Duodenal mucosa (tissue), 2 donors: ENCODE measurements around the gene RALGPS1.

Experiments used
- H3K27ac ChIP-seq: one replicate; pipeline ENCODE4 v1.7.0; 2013; ENCODE audit warnings: low read depth, low read length
- H3K27me3 ChIP-seq, 2 donors: one replicate each; pipeline ENCODE4 v1.7.0; 2013; ENCODE audit warnings: low read length in 2 of 2, control low read depth in 1 of 2; ENCODE audit not compliant: insufficient read depth in 2 of 2, control insufficient read depth in 1 of 2
- H3K36me3 ChIP-seq, 2 donors: one replicate each; pipeline ENCODE4 v1.7.0; 2013; ENCODE audit warnings: low read length in 2 of 2, control low read depth in 1 of 2; ENCODE audit not compliant: insufficient read depth in 2 of 2, control insufficient read depth in 1 of 2
- H3K4me1 ChIP-seq, 2 donors: one replicate each; pipeline ENCODE4 v1.7.0; 2013; ENCODE audit warnings: low read length in 2 of 2, control low read depth in 1 of 2; ENCODE audit not compliant: insufficient read depth in 2 of 2, control insufficient read depth in 1 of 2
- H3K4me3 ChIP-seq, 2 donors: one replicate each; pipeline ENCODE4 v1.7.0; 2013; ENCODE audit warnings: low read length in 2 of 2, low read depth in 1 of 2
- H3K9ac ChIP-seq, 2 donors: one replicate each; pipeline ENCODE4 v1.7.0; 2013; ENCODE audit warnings: low read length in 2 of 2, low read depth in 1 of 2
- H3K9me3 ChIP-seq, 2 donors: one replicate each; pipeline ENCODE4 v1.7.0; 2013; ENCODE audit warnings: low read length in 2 of 2, control low read depth in 1 of 2; ENCODE audit not compliant: control insufficient read depth in 1 of 2

The RALGPS1 gene

DNA sequence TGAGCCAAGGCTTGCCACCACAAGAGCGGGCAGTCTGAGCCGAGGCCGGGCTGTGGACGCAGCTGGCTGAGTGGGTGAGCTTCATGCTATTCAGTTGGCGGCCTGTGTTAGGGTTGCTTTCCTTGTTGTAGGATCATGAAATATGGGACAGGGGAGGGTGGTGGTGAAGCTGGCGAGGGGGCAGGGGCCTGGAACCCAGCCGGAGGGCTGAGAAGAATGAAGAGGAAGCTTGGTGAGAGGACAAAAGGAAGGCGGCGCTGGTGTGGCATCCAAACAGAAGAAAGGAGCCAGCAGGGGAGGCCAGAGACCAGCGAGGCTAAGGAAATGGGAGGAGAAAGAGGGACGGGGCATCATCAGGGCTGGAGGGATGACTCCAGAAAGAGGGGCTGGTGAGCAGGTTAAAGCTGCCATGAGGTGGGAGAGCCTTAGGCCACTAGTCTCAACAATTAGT, 18.3 kb downstream of the RALGPS1 start:
- H3K9me3 ChIP-seq: no peaks in the 10 kb centered on the region
- peaks cover 0 to 9% of the 10 kb centered on the region in 2 donors for H3K36me3 ChIP-seq
- H3K27me3 ChIP-seq: no peaks in the 10 kb centered on the region

GRCh38 chr9:126933334-126933980, 18.9 kb downstream of the RALGPS1 start:
- no peak overlapping the region for H3K9ac ChIP-seq
- H3K9me3 ChIP-seq: no peaks in the 10 kb centered on the region
- no peak overlapping the region for H3K27ac ChIP-seq
- H3K27me3 ChIP-seq: no peaks in the 10 kb centered on the region
- H3K36me3 ChIP-seq: peaks cover 0 to 9% of the 10 kb centered on the region in 2 donors
- no peak overlapping the region for H3K4me3 ChIP-seq
- peaks cover 0 to 3% of the 10 kb centered on the region in 2 donors for H3K4me1 ChIP-seq

More for the DNA sequence above, 18.3 kb downstream of the RALGPS1 start:
- no peak overlapping the region for H3K9ac ChIP-seq
- H3K4me1 ChIP-seq: no peaks in the 10 kb centered on the region
- no peak overlapping the region for H3K4me3 ChIP-seq
- no peak overlapping the region for H3K27ac ChIP-seq

DNA sequence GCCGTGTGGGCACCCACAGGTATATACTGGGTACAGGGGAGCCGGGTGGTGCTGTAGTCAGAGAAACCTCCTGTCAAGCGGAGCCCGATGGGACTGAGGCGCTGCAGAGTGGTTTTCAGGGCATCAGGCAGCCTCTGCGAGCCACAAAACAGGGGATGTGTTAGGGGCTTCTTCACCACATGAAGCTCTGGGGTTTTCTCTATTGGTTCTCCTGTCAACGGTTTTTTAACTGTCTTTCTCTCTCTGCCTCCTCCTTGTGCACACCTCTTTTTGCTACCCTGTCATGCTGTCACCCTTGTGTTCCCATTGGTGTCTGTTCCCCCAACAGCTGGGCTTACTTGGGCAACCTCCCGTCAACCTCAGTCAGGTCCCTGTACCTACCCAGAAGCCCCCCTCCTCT, 19.9 kb downstream of the RALGPS1 start:
- no peak overlapping the region for H3K27ac ChIP-seq
- no peak overlapping the region for H3K9ac ChIP-seq
- no peaks in the 10 kb centered on the region for H3K9me3 ChIP-seq
- H3K4me3 ChIP-seq: no peak overlapping the region
- H3K36me3 ChIP-seq: peaks cover 0 to 9% of the 10 kb centered on the region in 2 donors
- peaks cover 9 to 13% of the 10 kb centered on the region in 2 donors for H3K4me1 ChIP-seq
- H3K27me3 ChIP-seq: no peaks in the 10 kb centered on the region

DNA sequence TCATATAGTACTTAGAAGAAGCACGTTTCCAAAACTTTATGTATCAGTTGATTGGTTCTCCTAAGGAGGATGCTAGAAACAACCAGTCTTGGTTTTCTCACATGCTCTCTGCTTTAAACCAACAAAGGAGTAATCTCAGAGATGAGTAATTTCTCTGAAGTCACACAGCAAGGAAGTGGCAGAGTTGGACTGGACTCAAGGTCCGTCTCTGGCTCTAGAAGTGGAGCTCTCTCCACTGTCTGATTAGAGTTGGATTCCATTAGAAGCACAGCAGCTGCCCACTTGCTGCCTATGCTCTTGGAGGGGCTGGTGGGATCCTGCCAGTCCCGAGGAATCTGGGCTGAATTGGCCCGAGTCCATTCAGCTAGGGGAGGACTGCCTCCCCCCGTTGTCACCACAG, 21.0 kb downstream of the RALGPS1 start:
- H3K27ac ChIP-seq: no peak overlapping the region
- H3K9ac ChIP-seq: no peak overlapping the region
- peaks cover 12 to 15% of the 10 kb centered on the region in 2 donors for H3K4me1 ChIP-seq

DNA sequence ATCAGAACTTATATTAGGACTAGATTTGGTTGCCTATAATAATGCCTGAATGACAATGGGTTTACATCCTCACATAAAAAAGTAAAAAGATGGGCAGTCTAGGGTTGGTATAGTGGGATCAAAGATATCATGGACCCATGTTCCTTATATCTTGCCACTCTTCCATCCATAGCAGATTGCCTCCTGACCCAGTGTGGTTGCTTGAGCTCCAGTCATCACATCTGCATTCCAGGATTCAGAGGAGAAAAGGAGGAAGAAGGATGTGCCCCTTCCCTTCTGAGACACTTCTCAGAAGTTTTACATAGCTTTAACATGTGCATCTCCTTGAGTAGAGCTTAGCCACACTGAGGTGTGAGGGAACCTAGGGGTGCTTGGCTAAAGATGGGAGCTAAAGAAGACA, 22.9 kb downstream of the RALGPS1 start:
- no peaks in the 10 kb centered on the region for H3K9me3 ChIP-seq
- H3K27ac ChIP-seq: no peak overlapping the region
- no peaks in the 10 kb centered on the region for H3K27me3 ChIP-seq
- no peak overlapping the region for H3K4me3 ChIP-seq
- peaks cover 0 to 4% of the 10 kb centered on the region in 2 donors for H3K36me3 ChIP-seq
- H3K9ac ChIP-seq: no peak overlapping the region
- H3K4me1 ChIP-seq: peaks cover 15% of the 10 kb centered on the region in 2 donors

More for the DNA sequence above, 21.0 kb downstream of the RALGPS1 start:
- Histone ChIP-seq H3K36me3 (peaks cover 0 to 9% of the 10 kb centered on the region in 2 donors), H3K4me3 (no peak overlapping the region), H3K27me3 (no peaks in the 10 kb centered on the region), H3K9me3 (no peaks in the 10 kb centered on the region)

DNA sequence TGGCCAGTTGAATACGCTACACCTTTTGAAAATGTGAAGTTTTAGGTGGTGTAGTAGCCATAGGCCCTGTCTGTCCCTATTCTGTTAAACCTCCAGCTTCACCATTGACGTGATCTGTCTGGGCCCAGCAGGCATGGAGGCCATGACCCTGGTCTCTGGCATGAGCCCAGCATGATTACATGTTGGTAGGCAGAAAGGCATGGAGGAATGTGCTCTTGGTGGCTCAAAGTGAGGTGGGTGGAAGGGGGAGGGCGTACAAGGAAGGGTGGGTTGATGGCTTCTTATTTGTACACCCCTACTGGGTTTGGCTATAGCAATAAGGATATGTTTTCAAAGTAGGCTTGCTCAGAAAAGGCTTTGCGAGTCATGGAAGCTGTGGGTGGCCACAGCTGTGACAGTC, 23.7 kb downstream of the RALGPS1 start:
- H3K27ac ChIP-seq: no peak overlapping the region
- H3K27me3 ChIP-seq: no peaks in the 10 kb centered on the region
- H3K4me1 ChIP-seq: peaks cover 15% of the 10 kb centered on the region in 2 donors
- no peaks in the 10 kb centered on the region for H3K9me3 ChIP-seq
- no peak overlapping the region for H3K4me3 ChIP-seq
- H3K36me3 ChIP-seq: peaks cover 0 to 4% of the 10 kb centered on the region in 2 donors
- H3K9ac ChIP-seq: no peak overlapping the region

- Histone ChIP-seq H3K4me1 (peaks cover 15% of the 10 kb centered on the region in 2 donors), H3K27me3 (no peaks in the 10 kb centered on the region), H3K36me3 (peaks cover 0 to 10% of the 10 kb centered on the region in 2 donors), H3K9me3 (no peaks in the 10 kb centered on the region), H3K9ac (peak overlapping the region in 1 of 2 donors; percentile 33), H3K27ac (peak overlapping the region; percentile 68), H3K4me3 (peak overlapping the region; percentile 25 to 46)
These were observed 25.2 kb downstream of the RALGPS1 start for GRCh38 chr9:126939821-126940221.

GRCh38 chr9:126942399-126942798, 27.8 kb downstream of the RALGPS1 start:
- Histone ChIP-seq H3K4me3 (no peak overlapping the region), H3K36me3 (peaks cover 0 to 6% of the 10 kb centered on the region in 2 donors), H3K27ac (no peak overlapping the region), H3K27me3 (no peaks in the 10 kb centered on the region), H3K9ac (no peak overlapping the region), H3K9me3 (no peaks in the 10 kb centered on the region), H3K4me1 (peaks cover 15% of the 10 kb centered on the region in 2 donors)

GRCh38 chr9:126945682-126946081, 31.1 kb downstream of the RALGPS1 start:
- Histone ChIP-seq H3K4me3 (no peak overlapping the region), H3K9ac (no peak overlapping the region), H3K36me3 (peaks cover 0 to 6% of the 10 kb centered on the region in 2 donors), H3K27me3 (no peaks in the 10 kb centered on the region), H3K27ac (no peak overlapping the region), H3K4me1 (peaks cover 0 to 3% of the 10 kb centered on the region in 2 donors), H3K9me3 (no peaks in the 10 kb centered on the region)

DNA sequence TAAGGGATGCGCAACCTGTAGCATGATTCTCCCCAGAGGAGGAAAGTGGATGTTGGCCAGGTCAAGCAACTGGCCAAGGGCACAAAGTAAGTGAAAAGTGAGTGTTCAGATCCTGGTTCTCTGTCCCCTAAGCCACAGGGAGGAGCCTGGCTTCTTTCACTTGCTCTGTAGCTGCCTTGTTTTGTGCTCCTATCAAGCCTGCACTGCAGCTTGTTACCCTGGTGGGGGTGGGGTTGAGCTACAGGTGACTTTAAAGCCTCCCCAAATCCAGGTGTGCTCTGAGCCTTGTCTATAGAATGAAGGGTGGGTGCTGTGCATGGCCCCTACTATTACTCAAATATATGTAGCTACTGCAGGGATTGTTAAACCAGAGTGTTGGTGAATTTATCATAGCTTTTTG, 32.9 kb downstream of the RALGPS1 start:
- no peak overlapping the region for H3K9ac ChIP-seq

More for the DNA sequence above, 32.9 kb downstream of the RALGPS1 start:
- Histone ChIP-seq H3K4me1 (no peaks in the 10 kb centered on the region), H3K36me3 (peaks cover 0 to 6% of the 10 kb centered on the region in 2 donors), H3K27ac (no peak overlapping the region), H3K27me3 (no peaks in the 10 kb centered on the region), H3K9me3 (no peaks in the 10 kb centered on the region), H3K4me3 (no peak overlapping the region)
